ENCODE results near the gene NDUFA12.
"Not testable (repeated sequence)": the region's sequence is repeated elsewhere in the genome, so short reads cannot be mapped to it uniquely, and the experiment has no call there.

Gene NDUFA12

GRCh38 chr12:95002754-95003153, 743 bp downstream of the NDUFA12 start:
- TF ChIP-seq MYC (IDR thresholded peaks at IDR 0.05; ENCODE audit: low read depth, low read length) (no peak), POLR2A (IDR thresholded peaks at IDR 0.05; ENCODE audit: extremely low read depth, insufficient read length) (no peak), CTCF (IDR thresholded peaks at IDR 0.05; ENCODE audit: low read depth, low read length) (no peak), MAX (IDR thresholded peaks at IDR 0.05; ENCODE audit: low read depth, low read length) (no peak)

GRCh38 chr12:94998326-94998725, 5.2 kb downstream of the NDUFA12 start:
- no peak overlapping the region for H3K4me3 ChIP-seq (ENCODE audit: low read depth, low read length)
- no peak for TF ChIP-seq POLR2A (IDR thresholded peaks at IDR 0.05; ENCODE audit: extremely low read depth, insufficient read length)
- no peak for DNase-seq (ENCODE audit: low read depth)

More at GRCh38 chr12:95002754-95003153, 743 bp downstream of the NDUFA12 start:
- peak overlapping the region; percentile 71 for H3K4me3 ChIP-seq (ENCODE audit: low read depth, low read length)
- DNase-seq (ENCODE audit: low read depth): no peak

- TF ChIP-seq MAX (IDR thresholded peaks at IDR 0.05; ENCODE audit: low read depth, low read length) (no peak), CTCF (IDR thresholded peaks at IDR 0.05; ENCODE audit: low read depth, low read length) (no peak), POLR2A (IDR thresholded peaks at IDR 0.05; ENCODE audit: extremely low read depth, insufficient read length) (no peak), MYC (IDR thresholded peaks at IDR 0.05; ENCODE audit: low read depth, low read length) (no peak)
- no peak overlapping the region for H3K4me3 ChIP-seq (ENCODE audit: low read depth, low read length)
- no peak for DNase-seq (ENCODE audit: low read depth)
Measured at GRCh38 chr12:94997726-94998125, 5.8 kb downstream of the NDUFA12 start.

GRCh38 chr12:94997061-94997460, 6.4 kb downstream of the NDUFA12 start:
- no peak overlapping the region for H3K4me3 ChIP-seq (ENCODE audit: low read depth, low read length)
- TF ChIP-seq CTCF (IDR thresholded peaks at IDR 0.05; ENCODE audit: low read depth, low read length) (no peak), MYC (IDR thresholded peaks at IDR 0.05; ENCODE audit: low read depth, low read length) (no peak), MAX (IDR thresholded peaks at IDR 0.05; ENCODE audit: low read depth, low read length) (no peak), POLR2A (IDR thresholded peaks at IDR 0.05; ENCODE audit: extremely low read depth, insufficient read length) (no peak)
- no peak for DNase-seq (ENCODE audit: low read depth)

- TF ChIP-seq MYC (IDR thresholded peaks at IDR 0.05; ENCODE audit: low read depth, low read length): no peak
- no peak for TF ChIP-seq MAX (IDR thresholded peaks at IDR 0.05; ENCODE audit: low read depth, low read length)
- TF ChIP-seq POLR2A (IDR thresholded peaks at IDR 0.05; ENCODE audit: extremely low read depth, insufficient read length): no peak
- no peak for TF ChIP-seq CTCF (IDR thresholded peaks at IDR 0.05; ENCODE audit: low read depth, low read length)
- H3K4me3 ChIP-seq (ENCODE audit: low read depth, low read length): no peak overlapping the region
- DNase-seq (ENCODE audit: low read depth): no peak
Measured at GRCh38 chr12:94994312-94994711, 9.2 kb downstream of the NDUFA12 start.

GRCh38 chr12:94993855-94994254, 9.6 kb downstream of the NDUFA12 start:
- not testable (repeated sequence) for DNase-seq (ENCODE audit: low read depth); H3K4me3 ChIP-seq (ENCODE audit: low read depth, low read length)

GRCh38 chr12:94990222-94990621, 13.3 kb downstream of the NDUFA12 start:
- no peak for TF ChIP-seq POLR2A (IDR thresholded peaks at IDR 0.05; ENCODE audit: extremely low read depth, insufficient read length)
- no peak for TF ChIP-seq MAX (IDR thresholded peaks at IDR 0.05; ENCODE audit: low read depth, low read length)
- no peak for TF ChIP-seq MYC (IDR thresholded peaks at IDR 0.05; ENCODE audit: low read depth, low read length)
- no peak for TF ChIP-seq CTCF (IDR thresholded peaks at IDR 0.05; ENCODE audit: low read depth, low read length)
- no peak overlapping the region for H3K4me3 ChIP-seq (ENCODE audit: low read depth, low read length)
- no peak for DNase-seq (ENCODE audit: low read depth)
